Choroid plexus epithelial cell (primary cell): ENCODE data around the gene RHNO1.

Source experiments
- DNase-seq: peaks from one replicate; pipeline ENCODE4 v3.0.0-alpha.2; 2010; ENCODE audit warnings: low read depth
- H3K4me3 ChIP-seq: 2 replicates; pipeline ENCODE4 v1.5.1; 2011; ENCODE audit warnings: low read depth, mild to moderate bottlenecking, control low read depth, low read length, moderate library complexity
- TF ChIP-seq, protein P1 (sequence below): conservative IDR thresholded peaks from 2 replicates; pipeline ENCODE4 v1.5.1; 2011; ENCODE audit warnings: low read depth, mild to moderate bottlenecking, control low read depth, inconsistent platforms, low read length, moderate library complexity

Gene RHNO1

DNA sequence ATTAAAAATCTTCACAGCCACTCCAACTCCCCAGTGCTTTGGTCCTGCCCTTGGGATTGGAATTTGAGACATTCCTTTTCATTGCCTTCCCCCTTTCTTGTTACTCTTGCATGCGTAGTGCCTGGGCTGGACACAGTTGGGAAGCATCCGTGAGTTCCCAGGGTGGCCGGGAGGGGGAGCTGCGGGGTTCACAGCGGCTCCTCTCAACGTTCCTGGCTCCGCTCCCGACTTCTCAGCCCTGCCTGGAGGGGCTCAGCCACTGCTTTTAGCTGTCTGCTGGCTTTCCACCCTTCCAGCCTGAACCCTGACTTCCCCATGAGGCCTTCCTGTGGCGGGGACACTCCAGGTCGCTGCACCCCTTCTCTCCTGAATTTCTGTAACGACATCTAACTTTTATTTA lies 23.4 kb upstream of the RHNO1 start:
- peak; percentile 86 for DNase-seq

DNA sequence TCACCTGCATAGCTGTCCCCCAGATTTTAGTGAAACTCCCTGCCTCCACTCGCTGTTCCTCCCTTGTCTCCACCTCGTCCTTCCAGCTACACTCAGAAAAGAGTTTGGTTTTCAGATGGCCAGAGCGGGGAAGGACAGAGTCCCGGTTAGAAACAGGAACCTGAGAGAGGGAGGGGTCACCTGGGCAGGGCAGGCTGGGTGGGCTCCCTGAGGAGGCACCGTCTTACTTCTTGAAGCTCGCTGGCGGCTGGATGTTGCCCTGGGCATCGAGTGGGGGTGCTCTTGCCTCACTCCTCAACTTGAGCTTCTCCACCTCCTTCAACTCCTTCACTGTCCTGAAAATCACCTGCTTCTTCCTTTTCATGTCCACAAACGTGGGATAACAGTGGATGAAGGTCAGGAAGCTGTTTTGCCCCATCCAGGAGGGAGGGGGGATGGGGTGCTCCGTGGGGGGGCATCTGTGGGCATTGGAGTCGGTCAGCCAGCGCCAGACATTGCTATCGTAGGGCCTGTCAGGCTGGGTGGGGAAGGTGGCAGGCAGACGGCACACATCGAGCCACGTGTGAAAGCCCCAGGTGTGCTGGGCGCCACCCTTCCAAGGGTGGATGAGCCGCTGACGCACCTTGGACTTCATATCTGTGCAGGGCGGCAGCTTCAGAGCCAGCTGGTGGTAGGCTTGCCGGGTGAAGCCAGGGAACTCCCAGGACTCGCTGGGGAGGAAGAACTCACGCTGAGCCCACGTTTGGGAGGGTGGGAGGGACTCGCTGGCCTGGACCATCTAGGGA lies 22.2 kb upstream of the RHNO1 start:
- DNase-seq: no peak
- no peak overlapping the region for H3K4me3 ChIP-seq
- TF ChIP-seq, protein P1, sequence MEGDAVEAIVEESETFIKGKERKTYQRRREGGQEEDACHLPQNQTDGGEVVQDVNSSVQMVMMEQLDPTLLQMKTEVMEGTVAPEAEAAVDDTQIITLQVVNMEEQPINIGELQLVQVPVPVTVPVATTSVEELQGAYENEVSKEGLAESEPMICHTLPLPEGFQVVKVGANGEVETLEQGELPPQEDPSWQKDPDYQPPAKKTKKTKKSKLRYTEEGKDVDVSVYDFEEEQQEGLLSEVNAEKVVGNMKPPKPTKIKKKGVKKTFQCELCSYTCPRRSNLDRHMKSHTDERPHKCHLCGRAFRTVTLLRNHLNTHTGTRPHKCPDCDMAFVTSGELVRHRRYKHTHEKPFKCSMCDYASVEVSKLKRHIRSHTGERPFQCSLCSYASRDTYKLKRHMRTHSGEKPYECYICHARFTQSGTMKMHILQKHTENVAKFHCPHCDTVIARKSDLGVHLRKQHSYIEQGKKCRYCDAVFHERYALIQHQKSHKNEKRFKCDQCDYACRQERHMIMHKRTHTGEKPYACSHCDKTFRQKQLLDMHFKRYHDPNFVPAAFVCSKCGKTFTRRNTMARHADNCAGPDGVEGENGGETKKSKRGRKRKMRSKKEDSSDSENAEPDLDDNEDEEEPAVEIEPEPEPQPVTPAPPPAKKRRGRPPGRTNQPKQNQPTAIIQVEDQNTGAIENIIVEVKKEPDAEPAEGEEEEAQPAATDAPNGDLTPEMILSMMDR: no peak

More for the DNA sequence above, 23.4 kb upstream of the RHNO1 start:
- H3K4me3 ChIP-seq: peak overlapping the region; percentile 28
- TF ChIP-seq, protein P1: peak; percentile 94

DNA sequence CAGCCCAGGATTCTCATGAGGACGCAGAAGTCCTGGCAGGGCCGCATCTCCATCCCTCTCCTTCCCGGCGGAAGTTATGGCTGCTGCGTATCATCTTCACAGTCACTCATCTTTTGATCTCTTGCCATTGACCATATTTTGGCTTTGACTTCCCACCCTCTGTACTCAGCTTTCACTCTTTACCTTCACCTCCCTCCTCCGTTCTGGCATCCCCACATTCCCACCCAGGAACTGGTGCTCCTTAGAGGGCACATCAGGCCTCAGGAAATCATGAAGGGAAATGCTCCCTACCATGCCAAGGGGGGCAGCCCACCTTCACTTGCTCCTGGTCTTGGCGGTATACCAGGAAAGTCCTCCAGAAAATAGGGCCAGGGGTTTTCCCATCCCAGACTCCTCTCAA lies 21.5 kb upstream of the RHNO1 start:
- DNase-seq: no peak
- TF ChIP-seq, protein P1: no peak
- H3K4me3 ChIP-seq: no peak overlapping the region

DNA sequence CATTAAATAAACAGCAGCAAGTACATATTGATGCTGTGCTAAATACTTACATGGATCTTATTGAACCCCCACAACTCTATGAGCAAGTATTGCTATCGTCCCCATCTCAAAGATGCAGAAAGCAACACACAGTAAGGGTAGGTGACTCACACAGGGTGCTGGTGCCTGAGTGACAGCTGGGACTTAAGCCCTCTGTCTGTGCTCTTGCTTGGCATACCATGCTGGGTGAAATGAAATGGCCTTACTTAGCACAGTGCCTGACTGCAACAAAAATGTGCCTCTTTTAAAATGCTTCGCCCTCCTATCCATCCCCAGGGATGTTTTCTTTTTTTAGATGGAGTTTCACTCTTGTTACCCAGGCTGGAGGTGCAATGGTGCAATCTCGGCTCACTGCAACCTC lies 21.0 kb upstream of the RHNO1 start:
- TF ChIP-seq, protein P1: no peak
- DNase-seq: no peak
- H3K4me3 ChIP-seq: no peak overlapping the region

DNA sequence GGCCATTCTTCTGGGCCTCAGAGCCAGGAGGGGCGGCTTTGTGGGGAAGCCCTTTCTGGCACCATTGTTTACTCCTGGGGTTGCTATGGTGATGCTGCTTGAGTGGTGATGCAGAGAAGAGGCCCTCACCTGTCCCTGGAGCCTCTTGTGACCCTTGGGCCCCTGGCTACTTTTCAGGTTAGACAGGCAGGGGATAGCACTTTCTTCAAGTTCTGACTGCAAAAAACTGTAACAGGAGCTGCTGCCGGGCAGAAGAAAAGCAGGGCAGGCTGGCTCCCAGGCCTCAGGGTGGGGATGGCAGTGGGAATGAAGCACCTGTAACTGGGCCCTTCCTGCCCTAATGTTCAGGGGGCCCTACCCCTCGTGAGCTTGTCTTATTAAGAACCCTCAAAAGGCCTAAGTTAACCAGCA lies 20.0 kb upstream of the RHNO1 start, which contains the start of gene TEX52:
TEX52 (minus strand) TSS at position 19 of the 411 bp plus-strand sequence; CDS start at position 6, 13 bp downstream.
- no peak for DNase-seq

DNA sequence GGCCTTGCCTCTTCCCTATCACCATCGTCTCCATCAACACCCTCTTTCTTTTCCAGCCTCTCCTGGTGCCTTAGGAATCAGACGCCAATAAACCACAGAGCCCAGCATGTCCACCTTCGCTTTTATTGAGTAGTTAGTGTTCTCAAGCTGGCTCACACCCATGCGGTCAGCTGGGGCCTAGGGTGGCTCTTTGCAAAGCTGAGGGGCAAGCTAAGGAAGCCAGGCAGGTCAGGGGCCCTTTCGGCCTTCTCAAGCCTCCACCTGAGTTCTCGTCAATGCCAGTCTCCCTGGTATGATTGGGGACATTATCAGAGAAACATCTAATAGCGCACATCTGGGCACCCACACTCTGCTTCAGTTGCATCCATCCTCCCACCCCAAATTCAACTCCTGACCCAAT lies 19.4 kb upstream of the RHNO1 start:
- TF ChIP-seq, protein P1: no peak
- no peak for DNase-seq
- no peak overlapping the region for H3K4me3 ChIP-seq

More for the DNA sequence above, 20.0 kb upstream of the RHNO1 start, which contains the start of gene TEX52:
- H3K4me3 ChIP-seq: no peak within 1 kb of the TSS
- TF ChIP-seq, protein P1: no peak

DNA sequence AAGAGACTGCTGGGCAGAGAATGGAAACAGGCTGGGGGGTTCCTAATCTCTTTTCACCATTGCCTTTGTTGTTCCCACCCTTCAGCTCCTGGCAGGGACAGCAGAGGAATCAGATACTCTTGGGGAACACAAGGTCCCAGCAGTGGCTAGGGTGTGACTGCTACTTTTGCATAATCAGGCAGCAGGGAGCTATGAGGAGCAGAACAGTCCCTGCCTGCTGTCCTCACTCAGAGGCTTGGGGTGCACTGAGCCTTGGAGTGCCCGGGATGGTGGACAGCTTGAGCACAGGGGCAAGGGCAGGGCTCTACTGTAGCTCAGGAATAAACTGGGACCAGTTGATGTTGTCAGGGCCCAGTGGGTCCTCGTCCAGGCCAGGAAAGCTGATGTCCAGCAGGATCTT lies 18.7 kb upstream of the RHNO1 start:
- no peak overlapping the region for H3K4me3 ChIP-seq
- TF ChIP-seq, protein P1: no peak
- DNase-seq: no peak
